Astrocyte (in vitro differentiated cells and primary cell): ENCODE data around the gene LGR4. TPM values are rescaled to one million over a fixed set of nuclear protein-coding genes. Genes with fewer than 3 reads are reported as not detected.

Experiments
- DNase-seq: peaks from one replicate; pipeline ENCODE4 v3.0.0-alpha.2; 2010; ENCODE audit warnings: low read depth
- FAIRE-seq: peaks from 2 replicates; lab custom pipeline; 2011; peaks lifted over from hg19 to GRCh38; lab: Jason Lieb, UNC
- H2AFZ ChIP-seq: 2 replicates; pipeline ENCODE4 v1.6.0; 2012; ENCODE audit warnings: low read depth, low read length, inconsistent platforms
- H3K27ac ChIP-seq: 2 replicates; pipeline ENCODE4 v1.5.1; 2011; ENCODE audit warnings: low read depth, low read length, inconsistent platforms
- H3K27me3 ChIP-seq: 2 replicates; pipeline ENCODE4 v1.6.0; 2011; ENCODE audit warnings: low read length, inconsistent platforms; ENCODE audit not compliant: insufficient read depth
- H3K36me3 ChIP-seq: 2 replicates; pipeline ENCODE4 v1.5.1; 2011; ENCODE audit warnings: low read length, inconsistent platforms; ENCODE audit not compliant: insufficient read depth
- H3K4me1 ChIP-seq: 2 replicates; pipeline ENCODE4 v1.5.1; 2011; ENCODE audit warnings: low read length, inconsistent platforms; ENCODE audit not compliant: insufficient read depth
- H3K4me2 ChIP-seq: 2 replicates; pipeline ENCODE4 v1.6.0; 2012; ENCODE audit warnings: low read length, inconsistent platforms
- H3K4me3 ChIP-seq: 2 replicates; pipeline ENCODE4 v1.5.1; 2011; ENCODE audit warnings: low read depth, mild to moderate bottlenecking, low read length, inconsistent platforms; ENCODE audit not compliant: insufficient read depth
- H3K79me2 ChIP-seq: 2 replicates; pipeline ENCODE4 v1.6.0; 2012; ENCODE audit warnings: mild to moderate bottlenecking, low read length, inconsistent platforms; ENCODE audit not compliant: insufficient read depth
- H3K9ac ChIP-seq: 2 replicates; pipeline ENCODE4 v1.6.0; 2012; ENCODE audit warnings: mild to moderate bottlenecking, low read length, inconsistent platforms
- H3K9me3 ChIP-seq: 2 replicates; pipeline ENCODE4 v1.5.1; 2012; ENCODE audit warnings: low read depth, mild to moderate bottlenecking, low read length, inconsistent platforms; ENCODE audit not compliant: insufficient read depth
- H4K20me1 ChIP-seq: 2 replicates; pipeline ENCODE4 v1.6.0; 2012; ENCODE audit warnings: low read length, inconsistent platforms; ENCODE audit not compliant: insufficient read depth
- H3K27ac Mint-ChIP-seq: one replicate; pipeline ENCODE4 v1.8.0; 2021; ENCODE audit warnings: mild to moderate bottlenecking, mixed read lengths; ENCODE audit not compliant: unreplicated experiment
- H3K27me3 Mint-ChIP-seq: one replicate; pipeline ENCODE4 v1.8.0; 2021; ENCODE audit warnings: low read depth, mixed read lengths; ENCODE audit not compliant: unreplicated experiment
- H3K36me3 Mint-ChIP-seq: one replicate; pipeline ENCODE4 v1.8.0; 2021; ENCODE audit warnings: low read depth, mixed read lengths; ENCODE audit not compliant: unreplicated experiment
- H3K4me1 Mint-ChIP-seq: one replicate; pipeline ENCODE4 v1.8.0; 2021; ENCODE audit warnings: low read depth, mixed read lengths; ENCODE audit not compliant: unreplicated experiment
- H3K4me3 Mint-ChIP-seq: one replicate; pipeline ENCODE4 v1.8.0; 2021; ENCODE audit warnings: mild to moderate bottlenecking, moderate library complexity, mixed read lengths; ENCODE audit not compliant: unreplicated experiment
- H3K9me3 Mint-ChIP-seq: one replicate; pipeline ENCODE4 v1.8.0; 2021; ENCODE audit warnings: mild to moderate bottlenecking, mixed read lengths; ENCODE audit not compliant: unreplicated experiment
- CTCF ChIP-seq: IDR thresholded peaks from 2 replicates; pipeline ENCODE4 v1.5.1; 2011; ENCODE audit warnings: low read depth, mild to moderate bottlenecking, inconsistent platforms, low read length, moderate library complexity; ENCODE audit not compliant: insufficient read depth
- EZH2 ChIP-seq: IDR thresholded peaks from 2 replicates; pipeline ENCODE4 v1.6.1; 2012; ENCODE audit warnings: mild to moderate bottlenecking, low read length, inconsistent platforms; ENCODE audit not compliant: insufficient read depth
- total RNA-seq: library from RNA; stranded (reverse); gene quantifications from 2 replicates; pipeline ENCODE4 v1.2.1, GENCODE V29; 2021

LGR4 gene
- total RNA-seq, 1 donor from 2014 or later: 50.0 TPM

- H3K79me2 ChIP-seq: no peaks in the 10 kb centered on the region
- DNase-seq (no peak), FAIRE-seq (no peak)
- no peaks in the 10 kb centered on the region for H3K27me3 Mint-ChIP-seq
- no peak overlapping the region for H3K4me2 ChIP-seq
- no peaks in the 10 kb centered on the region for H3K9me3 ChIP-seq
- no peak overlapping the region for H2AFZ ChIP-seq
- peaks cover 10% of the 10 kb centered on the region for H3K4me1 Mint-ChIP-seq
- TF ChIP-seq CTCF (no peak), EZH2 (no peak)
- H3K36me3 Mint-ChIP-seq: no peaks in the 10 kb centered on the region
- H3K36me3 ChIP-seq: no peaks in the 10 kb centered on the region
- H3K4me1 ChIP-seq: no peaks in the 10 kb centered on the region
- no peaks in the 10 kb centered on the region for H3K9me3 Mint-ChIP-seq
- H3K27ac ChIP-seq: no peak overlapping the region
- no peak overlapping the region for H3K9ac ChIP-seq
- no peaks in the 10 kb centered on the region for H3K27me3 ChIP-seq
- H3K27ac Mint-ChIP-seq: no peak overlapping the region
- no peaks in the 10 kb centered on the region for H4K20me1 ChIP-seq
- no peak overlapping the region for H3K4me3 Mint-ChIP-seq
- H3K4me3 ChIP-seq: no peak overlapping the region
These were observed 9.4 kb upstream of the LGR4 start for GRCh38 chr11:27481992-27482391.

GRCh38 chr11:27477831-27478230 is 5.2 kb upstream of the LGR4 start:
- H3K27me3 ChIP-seq: no peaks in the 10 kb centered on the region
- no peak overlapping the region for H3K27ac ChIP-seq
- H3K4me1 Mint-ChIP-seq: peaks cover 6% of the 10 kb centered on the region
- H4K20me1 ChIP-seq: no peaks in the 10 kb centered on the region
- no peak overlapping the region for H3K4me2 ChIP-seq
- no peaks in the 10 kb centered on the region for H3K27me3 Mint-ChIP-seq
- no peak overlapping the region for H3K4me3 ChIP-seq
- H3K4me1 ChIP-seq: no peaks in the 10 kb centered on the region
- DNase-seq (no peak), FAIRE-seq (no peak)
- TF ChIP-seq CTCF (no peak), EZH2 (no peak)
- no peaks in the 10 kb centered on the region for H3K36me3 ChIP-seq
- no peak overlapping the region for H3K4me3 Mint-ChIP-seq
- H3K9ac ChIP-seq: no peak overlapping the region
- no peak overlapping the region for H3K27ac Mint-ChIP-seq
- H3K9me3 ChIP-seq: no peaks in the 10 kb centered on the region
- H2AFZ ChIP-seq: no peak overlapping the region
- no peaks in the 10 kb centered on the region for H3K36me3 Mint-ChIP-seq
- no peaks in the 10 kb centered on the region for H3K9me3 Mint-ChIP-seq
- no peaks in the 10 kb centered on the region for H3K79me2 ChIP-seq

- no peak overlapping the region for H3K4me3 ChIP-seq
- Mint-ChIP-seq H3K36me3 (no peaks in the 10 kb centered on the region), H3K9me3 (no peaks in the 10 kb centered on the region), H3K4me1 (peaks cover 3% of the 10 kb centered on the region), H3K27me3 (no peaks in the 10 kb centered on the region), H3K4me3 (no peak overlapping the region), H3K27ac (no peak overlapping the region)
- TF ChIP-seq EZH2: no peak
- no peak for TF ChIP-seq CTCF
- no peak overlapping the region for H3K27ac ChIP-seq
- H3K9ac ChIP-seq: no peak overlapping the region
- H3K9me3 ChIP-seq: no peaks in the 10 kb centered on the region
- H3K79me2 ChIP-seq: no peaks in the 10 kb centered on the region
- no peaks in the 10 kb centered on the region for H4K20me1 ChIP-seq
- no peak overlapping the region for H2AFZ ChIP-seq
- no peaks in the 10 kb centered on the region for H3K4me1 ChIP-seq
- no peak overlapping the region for H3K4me2 ChIP-seq
- DNase-seq (no peak), FAIRE-seq (no peak)
- no peaks in the 10 kb centered on the region for H3K36me3 ChIP-seq
- no peaks in the 10 kb centered on the region for H3K27me3 ChIP-seq
These were observed 4.7 kb upstream of the LGR4 start for GRCh38 chr11:27477243-27477642.
